Fibroblast of lung (primary cell): ENCODE data around the gene CGB7. TPM values are rescaled to one million over a fixed set of nuclear protein-coding genes. Genes with fewer than 3 reads are reported as not detected.

Experiments
- DNase-seq, 2 donors: peaks; one replicate each; pipeline versions ENCODE4 v3.0.0 to v3.0.0-alpha.2; 2010; ENCODE audit warnings: low read depth in 2 of 2
- H2AFZ ChIP-seq: 2 replicates; pipeline ENCODE4 v1.5.1; 2012; ENCODE audit warnings: low read length, control low read depth, inconsistent platforms
- H3K27ac ChIP-seq: 2 replicates; pipeline ENCODE4 v1.5.1; 2011; ENCODE audit warnings: low read length, control low read depth; ENCODE audit not compliant: insufficient read depth
- H3K27me3 ChIP-seq: 2 replicates; pipeline ENCODE4 v1.5.1; 2011; ENCODE audit warnings: mild to moderate bottlenecking, low read length; ENCODE audit not compliant: control insufficient read depth, insufficient read depth
- H3K36me3 ChIP-seq: 2 replicates; pipeline ENCODE4 v1.5.1; 2011; ENCODE audit warnings: low read length; ENCODE audit not compliant: control insufficient read depth, insufficient read depth
- H3K4me1 ChIP-seq: 2 replicates; pipeline ENCODE4 v1.5.1; 2011; ENCODE audit warnings: low read length; ENCODE audit not compliant: control insufficient read depth, insufficient read depth; ENCODE audit errors: extremely low read depth
- H3K4me2 ChIP-seq: 2 replicates; pipeline ENCODE4 v1.5.1; 2011; ENCODE audit warnings: low read length, control low read depth; ENCODE audit not compliant: insufficient read depth; ENCODE audit errors: extremely low read depth
- H3K4me3 ChIP-seq, 4 experiments: fragments of 200-600 bp in 1 of 4; sonication (generic) in 1 of 4; replicated peaks in 1 of 4; 2 replicates each; pipeline ENCODE4 v1.5.1; 2011 to 2016; ENCODE audit warnings: low read length in 4 of 4, low read depth in 3 of 4, mild to moderate bottlenecking in 3 of 4, control low read depth in 2 of 4, inconsistent platforms in 1 of 4, mixed read lengths in 1 of 4; ENCODE audit not compliant: insufficient read depth in 1 of 4; ENCODE audit errors: control extremely low read depth in 1 of 4
- H3K79me2 ChIP-seq: 2 replicates; pipeline ENCODE4 v1.5.1; 2012; ENCODE audit warnings: mild to moderate bottlenecking, low read length, inconsistent platforms; ENCODE audit not compliant: control insufficient read depth, insufficient read depth
- H3K9ac ChIP-seq: 2 replicates; pipeline ENCODE4 v1.5.1; 2011; ENCODE audit warnings: mild to moderate bottlenecking, low read length, control low read depth; ENCODE audit not compliant: insufficient read depth
- H3K9me3 ChIP-seq: 2 replicates; pipeline ENCODE4 v1.5.1; 2012; ENCODE audit warnings: low read depth, low read length; ENCODE audit not compliant: control insufficient read depth, insufficient read depth
- H4K20me1 ChIP-seq: 2 replicates; pipeline ENCODE4 v1.5.1; 2011; ENCODE audit warnings: low read length; ENCODE audit not compliant: control insufficient read depth, insufficient read depth; ENCODE audit errors: extremely low read depth
- CTCF ChIP-seq, 2 donors: IDR thresholded peaks in 1 of 2; conservative IDR thresholded peaks in 1 of 2; 1 replicate in 1 of 2; 2 replicates in 1 of 2; pipeline ENCODE4 v1.5.1; 2011 to 2012; ENCODE audit warnings: low read length in 2 of 2, control low read depth in 1 of 2, inconsistent platforms in 1 of 2, low read depth in 1 of 2, mild to moderate bottlenecking in 1 of 2
- EZH2 ChIP-seq: IDR thresholded peaks from 2 replicates; pipeline ENCODE4 v1.5.1; 2012; ENCODE audit warnings: low read length, control low read depth, mild to moderate bottlenecking; ENCODE audit errors: missing control alignments
- polyA plus RNA-seq, 2 donors: library from polyadenylated mRNA; depleted of rRNA in 1 of 2; stranded (reverse) in 1 of 2; unstranded in 1 of 2; fragments of >200 nt; gene quantifications; 2 replicates each; pipeline ENCODE4 v1.2.1, GENCODE V29; 2011 to 2012; ENCODE audit warnings: missing spikeins in 1 of 2
- total RNA-seq: library from RNA; depleted of rRNA; stranded (reverse); fragments of >200 nt; gene quantifications from 2 replicates; pipeline ENCODE4 v1.2.1, GENCODE V29; 2014

CGB7 gene
- total and polyA plus RNA-seq, 2 donors (not counting 1 experiment from before 2014, with no cell fraction given), result under 0.01 to 0.12 TPM

- Histone ChIP-seq H3K79me2 (no peaks in the 10 kb centered on the region), H3K36me3 (peaks cover 29% of the 10 kb centered on the region)
These were observed 47.1 kb downstream of the CGB7 start for GRCh38 chr19:49010453-49010852.

GRCh38 chr19:49009828-49010227 lies 47.7 kb downstream of the CGB7 start:
- Histone ChIP-seq H3K4me3 (no peak overlapping the region), H3K36me3 (peaks cover 32% of the 10 kb centered on the region), H3K27ac (no peak overlapping the region), H3K27me3 (no peaks in the 10 kb centered on the region), H2AFZ (no peak overlapping the region), H4K20me1 (no peaks in the 10 kb centered on the region), H3K79me2 (no peaks in the 10 kb centered on the region), H3K9me3 (no peaks in the 10 kb centered on the region), H3K4me1 (no peaks in the 10 kb centered on the region), H3K9ac (no peak overlapping the region), H3K4me2 (no peak overlapping the region)
- TF ChIP-seq EZH2, result no peak
- TF ChIP-seq CTCF (conservative IDR thresholded peaks at IDR 0.05 in 1 of 2, IDR thresholded peaks at IDR 0.05 in 1 of 2; ENCODE audit: low read depth in 1 of 2, low read length in 2 of 2), result no peak
- no peak for DNase-seq

More at GRCh38 chr19:49010453-49010852, 47.1 kb downstream of the CGB7 start:
- H3K27me3 ChIP-seq, result no peaks in the 10 kb centered on the region
- no peaks in the 10 kb centered on the region for H3K4me1 ChIP-seq
- H3K9me3 ChIP-seq, result no peaks in the 10 kb centered on the region
- no peak overlapping the region for H2AFZ ChIP-seq
- no peak overlapping the region for H3K4me2 ChIP-seq
- TF ChIP-seq CTCF (conservative IDR thresholded peaks at IDR 0.05 in 1 of 2, IDR thresholded peaks at IDR 0.05 in 1 of 2; ENCODE audit: low read depth in 1 of 2, low read length in 2 of 2), result no peak
- TF ChIP-seq EZH2, result no peak
- no peak overlapping the region for H3K4me3 ChIP-seq
- H4K20me1 ChIP-seq, result no peaks in the 10 kb centered on the region
- H3K27ac ChIP-seq, result no peak overlapping the region
- H3K9ac ChIP-seq, result no peak overlapping the region
- no peak for DNase-seq

- Histone ChIP-seq H3K4me3 (no peak overlapping the region), H3K79me2 (no peaks in the 10 kb centered on the region), H4K20me1 (no peaks in the 10 kb centered on the region), H3K4me2 (no peak overlapping the region), H3K9me3 (no peaks in the 10 kb centered on the region), H3K4me1 (no peaks in the 10 kb centered on the region), H2AFZ (no peak overlapping the region), H3K9ac (no peak overlapping the region), H3K36me3 (peaks cover 35% of the 10 kb centered on the region), H3K27me3 (no peaks in the 10 kb centered on the region), H3K27ac (no peak overlapping the region)
- TF ChIP-seq EZH2 (no peak), CTCF (conservative IDR thresholded peaks at IDR 0.05 in 1 of 2, IDR thresholded peaks at IDR 0.05 in 1 of 2; ENCODE audit: low read depth in 1 of 2, low read length in 2 of 2) (no peak)
- DNase-seq, result no peak
These were observed 50.6 kb downstream of the CGB7 start for GRCh38 chr19:49006905-49007304.
